ENCODE results near the gene OR2T3.
"Not testable (repeated sequence)": the region's sequence is repeated elsewhere in the genome, so short reads cannot be mapped to it uniquely, and the experiment has no call there.

Gene OR2T3

GRCh38 chr1:248472111-248472510 lies 1.0 kb upstream of the OR2T3 start:
- not testable (repeated sequence) for DNase-seq

GRCh38 chr1:248475660-248476059 lies 2.5 kb downstream of the OR2T3 start:
- not testable (repeated sequence) for DNase-seq

GRCh38 chr1:248481686-248482579 lies 8.8 kb downstream of the OR2T3 start:
- peak in 1 of 5 donors; percentile 66 for DNase-seq

GRCh38 chr1:248488289-248488688 lies 15.1 kb downstream of the OR2T3 start, which contains the start of gene OR2T5:
OR2T5 (plus strand) TSS chr1:248488589; CDS start chr1:248488589, 0 bp downstream.
- DNase-seq: not testable (repeated sequence)

- not testable (repeated sequence) for DNase-seq
Measured at GRCh38 chr1:248496661-248497060, 23.5 kb downstream of the OR2T3 start.

- not testable (repeated sequence) for DNase-seq
Measured at GRCh38 chr1:248500305-248501035, 27.3 kb downstream of the OR2T3 start.

- DNase-seq: not testable (repeated sequence)
Measured at GRCh38 chr1:248507773-248508172, 34.6 kb downstream of the OR2T3 start, which contains the start of gene OR2G6. OR2G6 (plus strand) TSS chr1:248508073; CDS start chr1:248521647, 13,574 bp downstream.

- not testable (repeated sequence) for DNase-seq
Measured at GRCh38 chr1:248510217-248510616, 37.1 kb downstream of the OR2T3 start.

- no peak for DNase-seq
Measured at GRCh38 chr1:248521856-248522255, 48.7 kb downstream of the OR2T3 start.
